ENCODE data around the gene DZANK1.

Gene DZANK1

DNA sequence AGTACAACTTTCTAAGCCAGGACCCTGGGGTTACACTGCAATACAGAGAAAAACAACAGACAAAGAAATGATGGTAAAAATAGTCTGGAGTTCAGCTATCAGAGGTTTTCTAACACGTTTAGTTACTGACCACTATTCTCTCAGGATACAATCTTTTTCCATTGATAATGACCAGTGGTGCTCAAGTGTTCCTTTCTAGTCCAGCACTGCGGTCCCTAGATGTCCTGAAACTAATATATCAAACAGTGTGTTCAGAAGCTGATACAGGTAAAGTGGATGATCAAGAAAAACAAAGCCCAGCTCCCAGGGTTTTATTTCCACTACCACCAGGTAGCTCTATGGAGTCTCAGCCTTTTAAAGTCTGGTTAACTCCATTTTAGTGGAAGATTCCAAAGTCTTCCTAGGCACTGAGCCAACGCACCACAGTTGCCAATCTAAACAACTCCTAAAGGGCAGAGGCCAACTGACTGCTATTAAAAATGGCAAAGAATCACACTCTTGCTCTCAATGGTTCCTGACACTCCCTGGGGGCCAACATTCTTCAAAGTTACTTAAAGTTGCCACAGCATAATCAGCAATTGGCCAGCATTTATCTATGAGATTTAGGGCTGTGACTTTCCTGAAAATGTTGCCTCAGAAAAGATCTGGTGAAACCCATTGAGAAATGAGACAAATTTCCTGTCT lies 38.2 kb downstream of the DZANK1 start (continued):
- TF ChIP-seq, protein P1, sequence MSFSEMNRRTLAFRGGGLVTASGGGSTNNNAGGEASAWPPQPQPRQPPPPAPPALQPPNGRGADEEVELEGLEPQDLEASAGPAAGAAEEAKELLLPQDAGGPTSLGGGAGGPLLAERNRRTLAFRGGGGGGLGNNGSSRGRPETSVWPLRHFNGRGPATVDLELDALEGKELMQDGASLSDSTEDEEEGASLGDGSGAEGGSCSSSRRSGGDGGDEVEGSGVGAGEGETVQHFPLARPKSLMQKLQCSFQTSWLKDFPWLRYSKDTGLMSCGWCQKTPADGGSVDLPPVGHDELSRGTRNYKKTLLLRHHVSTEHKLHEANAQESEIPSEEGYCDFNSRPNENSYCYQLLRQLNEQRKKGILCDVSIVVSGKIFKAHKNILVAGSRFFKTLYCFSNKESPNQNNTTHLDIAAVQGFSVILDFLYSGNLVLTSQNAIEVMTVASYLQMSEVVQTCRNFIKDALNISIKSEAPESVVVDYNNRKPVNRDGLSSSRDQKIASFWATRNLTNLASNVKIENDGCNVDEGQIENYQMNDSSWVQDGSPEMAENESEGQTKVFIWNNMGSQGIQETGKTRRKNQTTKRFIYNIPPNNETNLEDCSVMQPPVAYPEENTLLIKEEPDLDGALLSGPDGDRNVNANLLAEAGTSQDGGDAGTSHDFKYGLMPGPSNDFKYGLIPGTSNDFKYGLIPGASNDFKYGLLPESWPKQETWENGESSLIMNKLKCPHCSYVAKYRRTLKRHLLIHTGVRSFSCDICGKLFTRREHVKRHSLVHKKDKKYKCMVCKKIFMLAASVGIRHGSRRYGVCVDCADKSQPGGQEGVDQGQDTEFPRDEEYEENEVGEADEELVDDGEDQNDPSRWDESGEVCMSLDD (tag by site-specific recombination; IDR thresholded peaks at IDR 0.05), result no peak
- TF ChIP-seq ZNF423 (tag by site-specific recombination; IDR thresholded peaks at IDR 0.05), result peak; percentile 73; the same call in 1 of the 2 replicates
- no peak for TF ChIP-seq ZNF324 (tag by site-specific recombination; IDR thresholded peaks at IDR 0.05)
- TF ChIP-seq, protein P2, sequence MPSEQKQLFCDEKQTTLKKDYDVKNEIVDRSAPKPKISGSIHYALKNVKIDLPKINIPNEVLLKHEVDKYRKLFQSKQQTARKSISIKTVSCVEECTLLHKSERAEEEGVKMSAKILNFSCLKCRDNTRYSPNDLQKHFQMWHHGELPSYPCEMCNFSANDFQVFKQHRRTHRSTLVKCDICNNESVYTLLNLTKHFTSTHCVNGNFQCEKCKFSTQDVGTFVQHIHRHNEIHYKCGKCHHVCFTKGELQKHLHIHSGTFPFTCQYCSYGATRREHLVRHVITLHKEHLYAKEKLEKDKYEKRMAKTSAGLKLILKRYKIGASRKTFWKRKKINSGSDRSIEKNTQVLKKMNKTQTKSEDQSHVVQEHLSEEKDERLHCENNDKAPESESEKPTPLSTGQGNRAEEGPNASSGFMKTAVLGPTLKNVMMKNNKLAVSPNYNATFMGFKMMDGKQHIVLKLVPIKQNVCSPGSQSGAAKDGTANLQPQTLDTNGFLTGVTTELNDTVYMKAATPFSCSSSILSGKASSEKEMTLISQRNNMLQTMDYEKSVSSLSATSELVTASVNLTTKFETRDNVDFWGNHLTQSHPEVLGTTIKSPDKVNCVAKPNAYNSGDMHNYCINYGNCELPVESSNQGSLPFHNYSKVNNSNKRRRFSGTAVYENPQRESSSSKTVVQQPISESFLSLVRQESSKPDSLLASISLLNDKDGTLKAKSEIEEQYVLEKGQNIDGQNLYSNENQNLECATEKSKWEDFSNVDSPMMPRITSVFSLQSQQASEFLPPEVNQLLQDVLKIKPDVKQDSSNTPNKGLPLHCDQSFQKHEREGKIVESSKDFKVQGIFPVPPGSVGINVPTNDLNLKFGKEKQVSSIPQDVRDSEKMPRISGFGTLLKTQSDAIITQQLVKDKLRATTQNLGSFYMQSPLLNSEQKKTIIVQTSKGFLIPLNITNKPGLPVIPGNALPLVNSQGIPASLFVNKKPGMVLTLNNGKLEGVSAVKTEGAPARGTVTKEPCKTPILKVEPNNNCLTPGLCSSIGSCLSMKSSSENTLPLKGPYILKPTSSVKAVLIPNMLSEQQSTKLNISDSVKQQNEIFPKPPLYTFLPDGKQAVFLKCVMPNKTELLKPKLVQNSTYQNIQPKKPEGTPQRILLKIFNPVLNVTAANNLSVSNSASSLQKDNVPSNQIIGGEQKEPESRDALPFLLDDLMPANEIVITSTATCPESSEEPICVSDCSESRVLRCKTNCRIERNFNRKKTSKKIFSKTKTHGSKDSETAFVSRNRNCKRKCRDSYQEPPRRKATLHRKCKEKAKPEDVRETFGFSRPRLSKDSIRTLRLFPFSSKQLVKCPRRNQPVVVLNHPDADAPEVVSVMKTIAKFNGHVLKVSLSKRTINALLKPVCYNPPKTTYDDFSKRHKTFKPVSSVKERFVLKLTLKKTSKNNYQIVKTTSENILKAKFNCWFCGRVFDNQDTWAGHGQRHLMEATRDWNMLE (tag by site-specific recombination; conservative IDR thresholded peaks at IDR 0.05; ENCODE audit: low read depth), result peak; percentile 43; the same call in 1 of the 2 replicates
- TF ChIP-seq, protein P3, sequence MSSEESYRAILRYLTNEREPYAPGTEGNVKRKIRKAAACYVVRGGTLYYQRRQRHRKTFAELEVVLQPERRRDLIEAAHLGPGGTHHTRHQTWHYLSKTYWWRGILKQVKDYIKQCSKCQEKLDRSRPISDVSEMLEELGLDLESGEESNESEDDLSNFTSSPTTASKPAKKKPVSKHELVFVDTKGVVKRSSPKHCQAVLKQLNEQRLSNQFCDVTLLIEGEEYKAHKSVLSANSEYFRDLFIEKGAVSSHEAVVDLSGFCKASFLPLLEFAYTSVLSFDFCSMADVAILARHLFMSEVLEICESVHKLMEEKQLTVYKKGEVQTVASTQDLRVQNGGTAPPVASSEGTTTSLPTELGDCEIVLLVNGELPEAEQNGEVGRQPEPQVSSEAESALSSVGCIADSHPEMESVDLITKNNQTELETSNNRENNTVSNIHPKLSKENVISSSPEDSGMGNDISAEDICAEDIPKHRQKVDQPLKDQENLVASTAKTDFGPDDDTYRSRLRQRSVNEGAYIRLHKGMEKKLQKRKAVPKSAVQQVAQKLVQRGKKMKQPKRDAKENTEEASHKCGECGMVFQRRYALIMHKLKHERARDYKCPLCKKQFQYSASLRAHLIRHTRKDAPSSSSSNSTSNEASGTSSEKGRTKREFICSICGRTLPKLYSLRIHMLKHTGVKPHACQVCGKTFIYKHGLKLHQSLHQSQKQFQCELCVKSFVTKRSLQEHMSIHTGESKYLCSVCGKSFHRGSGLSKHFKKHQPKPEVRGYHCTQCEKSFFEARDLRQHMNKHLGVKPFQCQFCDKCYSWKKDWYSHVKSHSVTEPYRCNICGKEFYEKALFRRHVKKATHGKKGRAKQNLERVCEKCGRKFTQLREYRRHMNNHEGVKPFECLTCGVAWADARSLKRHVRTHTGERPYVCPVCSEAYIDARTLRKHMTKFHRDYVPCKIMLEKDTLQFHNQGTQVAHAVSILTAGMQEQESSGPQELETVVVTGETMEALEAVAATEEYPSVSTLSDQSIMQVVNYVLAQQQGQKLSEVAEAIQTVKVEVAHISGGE (tag by site-specific recombination; conservative IDR thresholded peaks at IDR 0.05; ENCODE audit: low read depth), result no peak
- peak; percentile 84 for TF ChIP-seq ZNF610 (tag by site-specific recombination; IDR thresholded peaks at IDR 0.05; ENCODE audit: borderline replicate concordance)
- TF ChIP-seq KLF7 (tag by site-specific recombination; IDR thresholded peaks at IDR 0.05; ENCODE audit: borderline replicate concordance), result peak; percentile 65; the same call in 1 of the 2 replicates
- TF ChIP-seq, protein P4, sequence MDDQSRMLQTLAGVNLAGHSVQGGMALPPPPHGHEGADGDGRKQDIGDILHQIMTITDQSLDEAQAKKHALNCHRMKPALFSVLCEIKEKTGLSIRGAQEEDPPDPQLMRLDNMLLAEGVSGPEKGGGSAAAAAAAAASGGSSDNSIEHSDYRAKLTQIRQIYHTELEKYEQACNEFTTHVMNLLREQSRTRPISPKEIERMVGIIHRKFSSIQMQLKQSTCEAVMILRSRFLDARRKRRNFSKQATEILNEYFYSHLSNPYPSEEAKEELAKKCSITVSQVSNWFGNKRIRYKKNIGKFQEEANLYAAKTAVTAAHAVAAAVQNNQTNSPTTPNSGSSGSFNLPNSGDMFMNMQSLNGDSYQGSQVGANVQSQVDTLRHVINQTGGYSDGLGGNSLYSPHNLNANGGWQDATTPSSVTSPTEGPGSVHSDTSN (CRISPR knock-in tag; IDR thresholded peaks at IDR 0.05), result no peak
- TF ChIP-seq, protein P5, sequence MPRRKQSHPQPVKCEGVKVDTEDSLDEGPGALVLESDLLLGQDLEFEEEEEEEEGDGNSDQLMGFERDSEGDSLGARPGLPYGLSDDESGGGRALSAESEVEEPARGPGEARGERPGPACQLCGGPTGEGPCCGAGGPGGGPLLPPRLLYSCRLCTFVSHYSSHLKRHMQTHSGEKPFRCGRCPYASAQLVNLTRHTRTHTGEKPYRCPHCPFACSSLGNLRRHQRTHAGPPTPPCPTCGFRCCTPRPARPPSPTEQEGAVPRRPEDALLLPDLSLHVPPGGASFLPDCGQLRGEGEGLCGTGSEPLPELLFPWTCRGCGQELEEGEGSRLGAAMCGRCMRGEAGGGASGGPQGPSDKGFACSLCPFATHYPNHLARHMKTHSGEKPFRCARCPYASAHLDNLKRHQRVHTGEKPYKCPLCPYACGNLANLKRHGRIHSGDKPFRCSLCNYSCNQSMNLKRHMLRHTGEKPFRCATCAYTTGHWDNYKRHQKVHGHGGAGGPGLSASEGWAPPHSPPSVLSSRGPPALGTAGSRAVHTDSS (tag by site-specific recombination; IDR thresholded peaks at IDR 0.05), result peak; percentile 53; the same call in 1 of the 2 replicates
- 0 out of 2 replicates have a peak, but pooled peaks have one; percentile 38 for TF ChIP-seq MZF1 (tag by site-specific recombination; IDR thresholded peaks at IDR 0.05; ENCODE audit: borderline replicate concordance)
- TF ChIP-seq, protein P6, sequence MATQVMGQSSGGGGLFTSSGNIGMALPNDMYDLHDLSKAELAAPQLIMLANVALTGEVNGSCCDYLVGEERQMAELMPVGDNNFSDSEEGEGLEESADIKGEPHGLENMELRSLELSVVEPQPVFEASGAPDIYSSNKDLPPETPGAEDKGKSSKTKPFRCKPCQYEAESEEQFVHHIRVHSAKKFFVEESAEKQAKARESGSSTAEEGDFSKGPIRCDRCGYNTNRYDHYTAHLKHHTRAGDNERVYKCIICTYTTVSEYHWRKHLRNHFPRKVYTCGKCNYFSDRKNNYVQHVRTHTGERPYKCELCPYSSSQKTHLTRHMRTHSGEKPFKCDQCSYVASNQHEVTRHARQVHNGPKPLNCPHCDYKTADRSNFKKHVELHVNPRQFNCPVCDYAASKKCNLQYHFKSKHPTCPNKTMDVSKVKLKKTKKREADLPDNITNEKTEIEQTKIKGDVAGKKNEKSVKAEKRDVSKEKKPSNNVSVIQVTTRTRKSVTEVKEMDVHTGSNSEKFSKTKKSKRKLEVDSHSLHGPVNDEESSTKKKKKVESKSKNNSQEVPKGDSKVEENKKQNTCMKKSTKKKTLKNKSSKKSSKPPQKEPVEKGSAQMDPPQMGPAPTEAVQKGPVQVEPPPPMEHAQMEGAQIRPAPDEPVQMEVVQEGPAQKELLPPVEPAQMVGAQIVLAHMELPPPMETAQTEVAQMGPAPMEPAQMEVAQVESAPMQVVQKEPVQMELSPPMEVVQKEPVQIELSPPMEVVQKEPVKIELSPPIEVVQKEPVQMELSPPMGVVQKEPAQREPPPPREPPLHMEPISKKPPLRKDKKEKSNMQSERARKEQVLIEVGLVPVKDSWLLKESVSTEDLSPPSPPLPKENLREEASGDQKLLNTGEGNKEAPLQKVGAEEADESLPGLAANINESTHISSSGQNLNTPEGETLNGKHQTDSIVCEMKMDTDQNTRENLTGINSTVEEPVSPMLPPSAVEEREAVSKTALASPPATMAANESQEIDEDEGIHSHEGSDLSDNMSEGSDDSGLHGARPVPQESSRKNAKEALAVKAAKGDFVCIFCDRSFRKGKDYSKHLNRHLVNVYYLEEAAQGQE (tag by site-specific recombination; IDR thresholded peaks at IDR 0.05), result no peak
- TF ChIP-seq YY1 (tag by site-specific recombination; IDR thresholded peaks at IDR 0.05), result peak; percentile 81
- TF ChIP-seq ZSCAN23 (tag by site-specific recombination; IDR thresholded peaks at IDR 0.05), result no peak
- no peak for TF ChIP-seq BCL11B (tag by site-specific recombination; IDR thresholded peaks at IDR 0.05; ENCODE audit: low read depth)
- no peak for TF ChIP-seq ZBTB7A (tag by site-specific recombination; IDR thresholded peaks at IDR 0.05; ENCODE audit: low read depth)
- TF ChIP-seq ZNF266 (tag by site-specific recombination; IDR thresholded peaks at IDR 0.05; ENCODE audit: low read depth), result no peak
- no peak; the same call in none of the 2 replicates for TF ChIP-seq KLF10 (tag by site-specific recombination; IDR thresholded peaks at IDR 0.05)
- no peak for TF ChIP-seq ZNF350 (tag by site-specific recombination; IDR thresholded peaks at IDR 0.05)
- TF ChIP-seq HOXC10 (CRISPR knock-in tag; IDR thresholded peaks at IDR 0.05), result no peak

Measured in HEK293 (cell line).